RWPE1 (cell line): ENCODE results near the gene SUCLG1.

Experiments used
- CTCF ChIA-PET: fragments of 350-600 bp; sonication (Branson Sonifier 250); formaldehyde crosslinking; extraction: SDS; loops from one replicate; lab custom pipeline; 2021; lab: Yijun Ruan, JAX
- POLR2A ChIA-PET: fragments of 400-600 bp; formaldehyde crosslinking; extraction: SDS; loops from one replicate; lab custom pipeline; 2020; ENCODE audit warnings: antibody characterized with exemption; ENCODE audit not compliant: low non-redundant PET; lab: Yijun Ruan, JAX
- DNase-seq: peaks from one replicate; pipeline ENCODE4 v3.0.0; 2012; ENCODE audit warnings: low spot score
- H3K27ac ChIP-seq: fragments of 450-650 bp; 2 replicates; pipeline ENCODE4 v1.5.1; 2017
- TF ChIP-seq, protein P1 (sequence below): fragments of 450-650 bp; conservative IDR thresholded peaks from 2 replicates; pipeline ENCODE4 v1.5.1; 2017; ENCODE audit warnings: low read depth, mild to moderate bottlenecking

Gene SUCLG1

DNA sequence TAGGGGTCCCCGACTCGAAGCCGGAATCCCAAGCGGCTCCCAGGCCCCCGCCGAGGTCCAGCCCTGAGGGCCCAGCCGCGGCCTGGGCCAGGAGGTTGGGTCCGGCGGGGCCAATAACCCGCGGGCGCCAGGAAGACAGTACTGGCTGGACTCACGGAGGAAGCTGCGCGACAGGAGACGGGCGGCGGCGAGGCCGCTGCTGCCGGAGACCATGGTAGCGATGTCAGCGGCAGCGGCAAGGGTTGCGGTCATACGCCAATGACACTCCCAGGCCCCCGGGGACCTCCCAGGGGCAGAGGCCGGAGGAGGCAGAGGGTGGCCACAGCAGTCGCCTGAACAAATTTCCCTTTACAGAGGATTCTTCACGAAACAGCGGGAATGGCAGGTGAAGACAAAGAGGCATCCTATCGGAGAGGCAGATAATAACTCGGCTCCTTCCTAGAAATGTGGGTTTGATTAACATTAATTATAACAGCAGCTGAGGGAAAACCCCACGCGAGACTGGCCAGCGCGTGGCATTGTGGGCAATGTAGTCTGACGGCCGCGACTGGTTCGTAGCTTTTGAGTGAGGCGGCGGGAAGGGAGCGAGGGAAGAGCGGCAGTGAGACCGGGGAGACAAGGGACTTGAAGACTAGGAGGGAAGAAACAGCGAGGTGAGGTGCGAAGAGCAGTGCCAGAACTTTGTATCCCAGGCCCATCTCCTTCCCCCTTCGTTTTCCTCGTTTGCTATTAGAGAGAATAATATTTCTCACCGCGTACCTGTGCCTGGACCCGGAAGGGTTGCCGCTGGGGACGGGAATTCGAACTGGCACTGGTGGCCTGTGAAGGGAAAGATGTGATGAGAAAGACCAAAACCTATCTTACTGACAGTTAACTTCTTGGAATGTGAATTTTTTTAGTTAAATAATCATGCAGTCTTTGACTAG, at the start of gene SUCLG1:
Gene SUCLG1 (minus strand): TSS at position 263 of the 926 bp plus-strand sequence. CDS start 11 bp downstream, at position 252.
- H3K27ac ChIP-seq: peak within 1 kb of the TSS; percentile 80
- ChIA-PET POLR2A (no interaction called here), CTCF (interaction anchor here (0.6 to 0.7 kb wide), 2 partner anchors 399 to 768 kb away, joined by 3 to 6 read pairs; no protein-coding TSS in a partner anchor)
- peak; percentile 84 for DNase-seq
- TF ChIP-seq, protein P1, sequence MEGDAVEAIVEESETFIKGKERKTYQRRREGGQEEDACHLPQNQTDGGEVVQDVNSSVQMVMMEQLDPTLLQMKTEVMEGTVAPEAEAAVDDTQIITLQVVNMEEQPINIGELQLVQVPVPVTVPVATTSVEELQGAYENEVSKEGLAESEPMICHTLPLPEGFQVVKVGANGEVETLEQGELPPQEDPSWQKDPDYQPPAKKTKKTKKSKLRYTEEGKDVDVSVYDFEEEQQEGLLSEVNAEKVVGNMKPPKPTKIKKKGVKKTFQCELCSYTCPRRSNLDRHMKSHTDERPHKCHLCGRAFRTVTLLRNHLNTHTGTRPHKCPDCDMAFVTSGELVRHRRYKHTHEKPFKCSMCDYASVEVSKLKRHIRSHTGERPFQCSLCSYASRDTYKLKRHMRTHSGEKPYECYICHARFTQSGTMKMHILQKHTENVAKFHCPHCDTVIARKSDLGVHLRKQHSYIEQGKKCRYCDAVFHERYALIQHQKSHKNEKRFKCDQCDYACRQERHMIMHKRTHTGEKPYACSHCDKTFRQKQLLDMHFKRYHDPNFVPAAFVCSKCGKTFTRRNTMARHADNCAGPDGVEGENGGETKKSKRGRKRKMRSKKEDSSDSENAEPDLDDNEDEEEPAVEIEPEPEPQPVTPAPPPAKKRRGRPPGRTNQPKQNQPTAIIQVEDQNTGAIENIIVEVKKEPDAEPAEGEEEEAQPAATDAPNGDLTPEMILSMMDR: no peak

GRCh38 chr2:84498150-84498799, 39.2 kb upstream of the SUCLG1 start:
- DNase-seq: no peak
- no peak overlapping the region for H3K27ac ChIP-seq
- ChIA-PET POLR2A (no interaction called here), CTCF (no interaction called here)
- TF ChIP-seq, protein P1: no peak

- CTCF ChIA-PET: no interaction called here
- POLR2A ChIA-PET: no interaction called here
- DNase-seq: no peak
- no peak overlapping the region for H3K27ac ChIP-seq
- TF ChIP-seq, protein P1: no peak
Observed at GRCh38 chr2:84497285-84497684, 38.2 kb upstream of the SUCLG1 start.

DNA sequence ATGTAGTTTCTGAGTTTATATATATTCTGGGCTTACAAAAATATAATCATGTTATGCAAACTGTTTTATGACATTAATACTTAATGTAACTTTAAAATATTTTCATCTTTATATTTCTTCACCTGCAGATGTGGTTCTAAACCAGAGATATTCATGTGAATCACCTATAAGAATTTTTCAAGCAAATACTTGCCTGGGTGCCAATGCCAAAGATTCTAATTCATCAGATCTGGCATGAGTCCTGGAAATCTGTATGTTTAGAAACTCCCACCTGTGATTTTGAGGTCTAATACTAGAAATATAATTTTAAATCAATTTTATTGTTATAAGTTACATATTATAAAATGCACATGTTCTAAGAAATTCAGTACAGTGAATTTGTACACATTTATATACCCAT, 37.3 kb upstream of the SUCLG1 start:
- POLR2A ChIA-PET: no interaction called here
- CTCF ChIA-PET: no interaction called here
- DNase-seq: no peak
- no peak overlapping the region for H3K27ac ChIP-seq
- TF ChIP-seq, protein P1: no peak

- peak; percentile 40 for DNase-seq
- no peak overlapping the region for H3K27ac ChIP-seq
- TF ChIP-seq, protein P1: peak; percentile 41; the same call in 1 of the 2 replicates
- ChIA-PET POLR2A (no interaction called here), CTCF (no interaction called here)
Observed at GRCh38 chr2:84495539-84496146, 36.6 kb upstream of the SUCLG1 start.

DNA sequence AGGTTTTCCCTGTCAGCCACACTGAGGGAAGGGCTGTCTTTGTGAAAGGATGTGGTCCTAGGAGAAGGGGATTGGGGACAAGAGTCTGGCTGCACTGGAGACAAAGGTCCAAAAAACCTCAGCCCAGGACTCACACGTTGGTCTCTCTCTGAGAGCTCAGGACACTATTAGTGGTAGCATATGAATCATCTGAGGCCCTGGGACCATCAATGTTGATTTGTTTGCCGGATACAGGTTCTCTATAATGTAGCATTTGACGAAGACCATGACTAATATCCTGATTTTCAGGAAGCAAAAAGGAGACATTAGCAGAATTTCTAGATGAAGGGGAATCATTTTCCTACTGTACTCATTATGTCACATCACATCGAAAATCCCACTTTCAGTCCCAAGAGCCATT, 35.0 kb upstream of the SUCLG1 start:
- TF ChIP-seq, protein P1: no peak
- DNase-seq: no peak
- ChIA-PET POLR2A (no interaction called here), CTCF (interaction anchor here (0.5 kb wide), 1 partner anchor 137 kb away, joined by 4 read pairs; no protein-coding TSS in a partner anchor)
- no peak overlapping the region for H3K27ac ChIP-seq
